GM19452 (cell line): ENCODE measurements around the gene SLC22A16.

Experiments used
- ATAC-seq: cut with Tn5 transposase; IDR thresholded peaks from one replicate; pipeline ENCODE4 v1.9.1; 2021; ENCODE audit not compliant: unreplicated experiment

SLC22A16 gene

GRCh38 chr6:110448846-110449540 is 27.4 kb downstream of the SLC22A16 start:
- ATAC-seq, result no peak

DNA sequence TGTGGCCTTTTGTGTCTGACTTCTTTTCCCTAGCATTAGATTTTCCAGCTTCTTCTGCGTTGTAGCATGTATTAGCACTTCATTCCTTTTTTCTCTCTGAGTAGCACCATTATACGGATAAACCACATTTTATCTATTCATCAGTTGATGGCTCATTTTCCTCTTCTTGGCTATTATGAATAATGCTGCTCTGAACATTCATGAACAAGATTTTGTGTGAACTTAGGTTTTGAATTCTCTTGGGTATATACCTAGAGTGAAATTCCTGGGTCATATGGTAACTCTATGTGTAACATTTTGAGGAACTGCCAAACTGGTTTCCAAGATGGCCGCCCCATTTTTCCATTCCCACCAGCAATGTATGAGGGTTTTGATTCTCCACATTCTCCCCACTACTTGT is 28.7 kb downstream of the SLC22A16 start:
- no peak for ATAC-seq

GRCh38 chr6:110446405-110446804 is 30.0 kb downstream of the SLC22A16 start:
- no peak for ATAC-seq

- ATAC-seq, result no peak
Measured at GRCh38 chr6:110440026-110440425, 36.4 kb downstream of the SLC22A16 start.

- ATAC-seq, result no peak
Measured at GRCh38 chr6:110439356-110439755, 37.1 kb downstream of the SLC22A16 start.

DNA sequence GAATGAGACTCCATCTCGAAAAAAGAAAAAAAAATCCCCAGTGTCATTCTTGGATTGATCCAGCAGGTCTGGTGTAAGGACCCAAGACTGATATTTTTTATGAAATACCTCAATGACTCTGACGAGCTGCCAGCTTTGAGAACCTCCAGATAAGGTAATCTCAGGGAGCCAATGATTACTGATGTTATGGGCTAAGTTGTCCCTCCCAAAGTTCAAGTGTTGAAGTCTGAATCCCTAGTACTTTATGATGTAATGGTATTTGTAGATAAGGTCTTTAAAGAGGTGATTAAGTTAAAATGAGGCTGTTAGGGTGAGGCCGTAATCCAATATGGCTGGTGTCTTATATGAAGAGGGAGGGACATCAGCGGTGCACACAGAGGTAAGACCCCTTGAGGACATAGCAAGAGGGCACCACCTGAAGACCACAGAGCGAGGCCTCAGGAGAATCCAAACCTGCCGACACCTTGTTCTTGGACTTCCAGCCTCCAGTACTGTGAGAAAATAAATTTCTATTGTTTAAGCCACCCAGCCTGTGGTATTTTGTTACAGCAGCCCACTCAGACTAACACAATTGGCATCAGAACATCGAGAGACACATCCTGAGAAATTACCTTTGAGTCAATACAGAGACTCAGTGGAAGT is 41.3 kb downstream of the SLC22A16 start:
- no peak for ATAC-seq

GRCh38 chr6:110432285-110432900 is 44.0 kb downstream of the SLC22A16 start:
- no peak for ATAC-seq

DNA sequence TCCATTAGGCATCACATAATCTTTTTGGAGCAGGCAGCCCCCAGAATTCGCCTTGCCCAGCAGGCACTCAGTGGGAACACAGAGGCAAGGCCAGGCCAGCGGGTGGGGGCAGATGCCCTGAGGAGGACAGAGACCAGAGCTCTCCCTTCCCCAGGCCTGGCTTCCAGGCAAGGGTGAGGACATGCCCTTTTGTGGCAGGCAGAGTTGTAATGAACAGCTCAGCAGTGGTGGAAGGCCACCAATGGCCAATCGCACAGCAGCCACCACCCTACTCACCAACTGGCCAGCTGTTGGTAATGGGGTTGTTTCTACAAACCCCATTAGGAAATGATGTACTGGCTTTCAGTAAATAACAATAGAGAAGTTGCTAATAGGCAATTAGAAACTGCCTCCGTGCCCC is 45.7 kb downstream of the SLC22A16 start:
- no peak for ATAC-seq

GRCh38 chr6:110430236-110430635 is 46.2 kb downstream of the SLC22A16 start:
- ATAC-seq, result no peak

DNA sequence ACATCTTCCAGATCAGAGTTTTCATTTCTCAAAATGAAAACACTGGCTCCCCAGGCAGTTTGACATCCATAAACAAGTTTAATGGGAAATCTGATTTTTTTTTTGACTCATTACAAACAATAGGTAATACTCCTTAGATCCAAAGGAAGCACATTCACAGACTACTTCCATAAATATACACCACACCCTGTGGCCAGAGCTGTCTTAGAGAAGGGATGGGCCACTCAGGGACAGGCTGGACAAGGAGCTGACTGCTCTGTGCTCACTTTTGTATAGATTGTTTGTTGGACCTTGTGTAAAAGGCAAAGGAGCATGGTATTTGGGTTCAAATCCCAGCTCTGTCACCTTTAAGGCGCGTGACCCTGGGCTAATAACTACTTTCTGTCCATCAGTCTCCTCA is 48.3 kb downstream of the SLC22A16 start:
- no peak for ATAC-seq

- no peak for ATAC-seq
Measured at GRCh38 chr6:110425816-110426215, 50.6 kb downstream of the SLC22A16 start.

- ATAC-seq, result no peak
Measured at GRCh38 chr6:110422444-110422822, 54.0 kb downstream of the SLC22A16 start.

- no peak for ATAC-seq
Measured at GRCh38 chr6:110421749-110422443, 54.5 kb downstream of the SLC22A16 start.

GRCh38 chr6:110419028-110419739 is 57.2 kb downstream of the SLC22A16 start:
- no peak for ATAC-seq

DNA sequence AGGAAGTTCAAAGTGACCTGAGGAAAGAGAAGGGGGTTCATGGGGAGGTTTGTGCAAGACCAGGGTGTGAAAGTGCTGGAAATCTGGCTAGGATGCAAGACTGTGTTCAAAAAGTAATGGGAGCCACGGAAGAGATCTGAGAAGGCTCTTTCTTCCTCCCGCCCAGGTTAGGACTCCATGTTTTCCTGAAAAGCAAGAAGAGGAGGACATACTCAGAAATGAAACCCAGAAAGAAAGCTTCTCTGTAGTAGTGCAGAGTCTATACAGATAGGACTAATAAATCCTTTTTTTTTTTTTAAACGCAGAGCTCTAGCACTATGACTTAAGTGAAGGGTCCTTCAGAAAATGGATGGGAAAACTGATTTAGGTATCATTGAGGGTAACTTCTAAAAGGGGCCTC is 57.8 kb downstream of the SLC22A16 start:
- ATAC-seq, result no peak

DNA sequence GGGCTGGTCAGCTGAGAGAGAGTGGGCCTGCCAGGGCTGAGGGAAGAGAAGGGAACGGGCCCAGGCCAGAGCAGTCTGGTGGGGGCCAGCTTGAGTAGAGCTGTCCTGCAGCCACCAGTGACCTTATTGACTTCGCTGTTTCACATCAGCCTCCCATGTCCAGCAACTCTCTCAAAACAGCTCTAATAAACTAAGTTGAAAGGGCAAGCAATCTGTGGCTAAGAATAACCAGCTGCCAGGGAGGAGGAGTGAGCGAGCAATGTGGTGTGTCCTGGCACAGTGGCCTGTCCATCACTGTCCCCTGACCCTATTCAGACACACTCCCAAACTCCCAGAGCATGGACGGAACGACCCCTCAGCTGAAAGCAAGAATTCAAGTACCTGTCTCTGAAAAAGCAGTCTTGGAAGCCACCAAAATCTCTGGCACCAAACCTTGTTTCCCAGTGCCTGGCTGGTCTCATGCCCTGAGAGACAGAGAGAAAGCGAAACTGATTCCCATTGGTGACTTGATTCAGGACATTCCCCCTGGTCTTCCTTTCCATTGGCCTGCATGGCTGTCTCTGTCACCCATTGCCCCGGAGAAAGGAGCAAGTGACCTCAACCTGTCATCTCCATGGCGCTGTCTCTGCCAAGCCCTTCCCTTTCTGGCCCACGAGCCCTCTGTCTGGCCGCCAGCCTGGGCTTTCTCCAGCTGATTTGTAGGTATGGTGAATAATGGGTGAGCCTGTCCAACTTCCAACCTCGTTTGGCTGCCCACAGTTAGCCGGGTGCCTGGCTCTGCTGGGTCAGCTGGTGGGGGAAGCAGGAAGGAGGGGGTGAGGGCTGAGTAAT is 61.1 kb downstream of the SLC22A16 start, which contains the start of gene DDO:
TSS of gene DDO (minus strand) at position 490 of the 831 bp plus-strand sequence. CDS start 2,113 bp downstream, outside the sequence.
- ATAC-seq, result no peak

- no peak for ATAC-seq
Measured at GRCh38 chr6:110414669-110415068, 61.7 kb downstream of the SLC22A16 start.

GRCh38 chr6:110412360-110412759 is 64.1 kb downstream of the SLC22A16 start:
- ATAC-seq, result no peak

GRCh38 chr6:110410511-110410910 is 65.9 kb downstream of the SLC22A16 start:
- ATAC-seq, result no peak

- no peak for ATAC-seq
Measured at GRCh38 chr6:110409794-110410193, 66.6 kb downstream of the SLC22A16 start.
